Measurements from ENCODE around the gene DIRAS3.
A peak's percentile ranks its signal among the peaks of the same experiment; 100 is the strongest.
"Not testable (repeated sequence)": the region's sequence is repeated elsewhere in the genome, so short reads cannot be mapped to it uniquely, and the experiment has no call there.

The DIRAS3 gene, protein sequence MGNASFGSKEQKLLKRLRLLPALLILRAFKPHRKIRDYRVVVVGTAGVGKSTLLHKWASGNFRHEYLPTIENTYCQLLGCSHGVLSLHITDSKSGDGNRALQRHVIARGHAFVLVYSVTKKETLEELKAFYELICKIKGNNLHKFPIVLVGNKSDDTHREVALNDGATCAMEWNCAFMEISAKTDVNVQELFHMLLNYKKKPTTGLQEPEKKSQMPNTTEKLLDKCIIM

DNA sequence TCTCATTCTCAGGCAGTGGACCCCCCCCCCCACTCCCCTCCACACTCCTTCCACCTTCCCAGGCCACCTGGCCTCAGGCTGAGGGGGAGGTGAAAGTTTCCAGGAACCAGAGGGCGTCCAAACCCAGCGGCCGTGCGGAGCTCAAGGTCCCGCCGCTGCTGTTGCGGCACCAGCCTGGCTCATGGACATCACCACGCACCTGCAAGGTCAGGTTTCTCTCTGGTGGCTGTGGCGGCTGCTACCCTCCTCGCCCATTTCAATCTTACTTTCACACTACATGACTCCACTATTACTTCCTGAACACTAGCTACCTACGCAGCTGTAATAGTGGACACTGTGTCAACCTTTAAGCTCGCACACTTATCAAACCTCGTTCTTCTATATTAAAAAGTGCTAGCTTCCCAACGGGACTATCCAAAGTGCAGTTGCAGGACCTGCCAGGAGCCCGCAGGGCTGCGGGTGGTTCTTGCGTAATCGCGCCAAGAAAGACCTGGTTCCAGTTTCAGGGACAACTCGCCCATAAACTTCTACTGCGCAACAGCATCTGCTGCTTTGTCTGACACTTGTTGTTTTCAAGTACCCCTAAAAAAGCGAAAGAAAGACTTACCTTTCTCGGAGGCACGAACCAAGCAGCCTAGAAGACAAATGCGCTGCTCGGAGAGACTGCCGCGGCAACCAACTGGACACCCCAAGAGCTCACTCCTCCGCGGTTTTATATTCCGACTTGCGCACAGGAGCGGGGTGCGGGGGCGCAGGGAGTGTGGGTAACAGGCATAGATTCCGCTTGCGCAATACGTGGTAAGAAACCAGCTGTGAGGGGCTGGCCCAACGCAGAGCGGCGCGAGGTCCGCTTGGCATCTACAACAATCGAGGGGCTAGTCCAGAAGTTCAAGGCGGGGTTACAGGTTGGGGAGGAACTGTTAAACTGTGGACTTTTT is at the start of gene DIRAS3:
Gene DIRAS3 (minus strand): TSS at position 687 of the 938 bp plus-strand sequence. CDS start 3,330 bp downstream, outside the sequence.
- Mint-ChIP-seq H3K9me3 (peaks cover 4% of the 10 kb centered on the region), H3K4me1 (ENCODE audit: low read depth) (peaks cover 12% of the 10 kb centered on the region), H3K27ac (no peak within 1 kb of the TSS), H3K36me3 (ENCODE audit: low read depth) (no peaks in the 10 kb centered on the region), H3K27me3 (peaks cover 30% of the 10 kb centered on the region), H3K4me3 (peak within 1 kb of the TSS; percentile 55)

DNA sequence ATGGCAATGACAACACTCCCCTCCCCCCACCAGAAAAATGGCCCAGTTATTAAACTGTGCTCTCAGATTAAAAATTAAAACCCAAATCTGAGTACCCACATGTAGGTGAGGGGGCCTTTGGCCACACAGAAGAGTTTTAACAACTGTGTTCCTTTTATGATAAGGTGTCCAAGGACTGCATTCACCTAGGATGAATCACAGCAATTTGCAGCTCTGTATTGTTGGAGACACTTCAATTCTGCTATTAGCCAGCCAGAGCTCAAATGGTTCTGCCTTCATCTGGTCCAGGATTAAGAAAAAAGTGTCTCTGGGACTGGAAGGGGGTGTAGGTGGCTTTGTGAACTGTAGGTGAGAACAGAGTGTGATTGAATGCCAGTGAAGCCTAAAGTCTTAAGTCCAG is 43.3 kb upstream of the DIRAS3 start:
- Mint-ChIP-seq H3K36me3 (ENCODE audit: low read depth) (no peaks in the 10 kb centered on the region), H3K27ac (no peak overlapping the region), H3K4me3 (no peak overlapping the region), H3K27me3 (peaks cover 10% of the 10 kb centered on the region), H3K9me3 (no peaks in the 10 kb centered on the region), H3K4me1 (ENCODE audit: low read depth) (no peaks in the 10 kb centered on the region)

DNA sequence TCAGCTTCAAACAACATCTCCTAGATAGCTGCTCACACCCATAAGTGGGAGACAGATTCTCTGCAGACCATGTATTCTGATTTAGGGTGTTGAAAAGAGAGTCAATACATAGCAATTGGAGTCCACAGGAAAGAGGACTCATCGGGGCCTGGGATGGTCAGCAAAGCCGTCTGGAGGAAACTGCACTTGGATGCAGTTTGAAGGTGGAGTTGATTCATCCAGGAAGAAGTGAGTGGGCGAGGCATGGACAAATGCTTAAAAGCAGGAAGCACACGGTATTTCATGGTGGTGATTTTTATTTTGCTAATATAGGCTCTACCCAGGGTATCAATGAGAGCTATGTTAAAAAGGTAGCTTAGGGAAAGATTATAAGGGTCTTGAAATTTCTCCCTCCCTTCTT is 36.8 kb upstream of the DIRAS3 start:
- Mint-ChIP-seq H3K4me1 (ENCODE audit: low read depth) (no peaks in the 10 kb centered on the region), H3K27me3 (peaks cover 3% of the 10 kb centered on the region), H3K9me3 (no peaks in the 10 kb centered on the region), H3K36me3 (ENCODE audit: low read depth) (no peaks in the 10 kb centered on the region), H3K4me3 (no peak overlapping the region), H3K27ac (no peak overlapping the region)

DNA sequence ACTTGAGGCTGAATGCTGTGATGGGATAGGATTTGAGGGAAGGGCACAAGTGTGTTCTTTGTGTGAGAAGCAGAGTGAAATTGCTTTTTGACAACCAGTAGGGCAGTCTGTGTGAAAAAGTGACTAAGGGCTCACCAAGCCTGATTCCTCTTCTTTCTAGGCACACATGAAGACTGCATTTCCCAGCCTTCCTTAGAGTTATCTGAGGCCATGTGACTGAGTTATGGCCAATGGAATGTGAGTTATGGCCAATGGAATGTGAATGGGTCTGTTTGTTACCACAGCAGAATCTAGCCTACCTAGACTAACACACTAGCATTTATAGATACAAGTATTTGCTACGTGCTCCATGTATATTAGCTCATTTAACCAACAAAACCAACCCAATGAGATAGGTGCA is 35.3 kb upstream of the DIRAS3 start:
- Mint-ChIP-seq H3K9me3 (no peaks in the 10 kb centered on the region), H3K36me3 (ENCODE audit: low read depth) (no peaks in the 10 kb centered on the region), H3K4me3 (no peak overlapping the region), H3K4me1 (ENCODE audit: low read depth) (no peaks in the 10 kb centered on the region), H3K27ac (no peak overlapping the region), H3K27me3 (peaks cover 7% of the 10 kb centered on the region)

DNA sequence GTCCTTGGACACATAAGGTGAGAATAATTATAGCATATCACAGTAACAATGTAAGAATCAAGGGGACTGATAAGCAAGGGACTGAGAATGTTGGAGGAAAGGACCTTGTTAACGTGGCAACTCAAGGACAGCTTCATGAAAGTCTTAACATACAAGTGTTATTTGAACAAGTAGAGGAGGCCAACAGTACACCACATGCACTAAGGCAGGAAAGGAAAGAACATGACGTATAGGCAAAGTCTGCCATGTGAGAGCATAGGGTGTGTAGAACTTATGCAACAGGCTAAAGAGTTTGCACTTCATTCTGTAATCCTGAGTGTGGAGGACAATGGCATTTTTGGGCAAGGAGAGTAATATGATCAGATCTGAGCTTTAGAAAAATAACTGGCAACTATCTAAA is 33.3 kb upstream of the DIRAS3 start:
- Mint-ChIP-seq H3K27ac (no peak overlapping the region), H3K4me3 (no peak overlapping the region), H3K36me3 (ENCODE audit: low read depth) (no peaks in the 10 kb centered on the region), H3K9me3 (no peaks in the 10 kb centered on the region), H3K4me1 (ENCODE audit: low read depth) (no peaks in the 10 kb centered on the region), H3K27me3 (peaks cover 11% of the 10 kb centered on the region)

DNA sequence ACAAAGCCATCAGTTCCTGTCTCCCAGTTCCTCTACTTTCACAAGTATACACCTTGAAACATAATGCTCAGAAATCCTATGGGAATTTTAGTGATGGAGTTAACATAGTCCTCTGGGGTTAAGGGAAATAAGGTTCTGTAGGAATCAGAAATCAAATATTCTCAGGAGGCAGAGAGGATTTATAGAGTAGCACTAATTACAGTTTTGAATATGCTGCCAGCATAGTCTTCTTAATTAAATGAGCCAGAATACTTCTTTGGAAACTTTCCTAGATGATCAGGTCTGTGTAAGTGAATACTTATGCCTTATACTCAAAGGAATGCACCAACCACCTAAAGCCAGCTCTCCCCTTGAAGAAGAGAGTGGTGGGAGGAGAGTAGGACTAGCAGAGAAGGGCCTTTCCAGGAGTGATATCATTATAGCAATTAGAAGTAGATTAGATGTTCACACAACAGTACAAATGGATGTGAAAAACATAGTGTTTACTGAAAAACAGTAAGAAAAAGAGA is 31.4 kb upstream of the DIRAS3 start:
- H3K27me3 Mint-ChIP-seq = peaks cover 17% of the 10 kb centered on the region

DNA sequence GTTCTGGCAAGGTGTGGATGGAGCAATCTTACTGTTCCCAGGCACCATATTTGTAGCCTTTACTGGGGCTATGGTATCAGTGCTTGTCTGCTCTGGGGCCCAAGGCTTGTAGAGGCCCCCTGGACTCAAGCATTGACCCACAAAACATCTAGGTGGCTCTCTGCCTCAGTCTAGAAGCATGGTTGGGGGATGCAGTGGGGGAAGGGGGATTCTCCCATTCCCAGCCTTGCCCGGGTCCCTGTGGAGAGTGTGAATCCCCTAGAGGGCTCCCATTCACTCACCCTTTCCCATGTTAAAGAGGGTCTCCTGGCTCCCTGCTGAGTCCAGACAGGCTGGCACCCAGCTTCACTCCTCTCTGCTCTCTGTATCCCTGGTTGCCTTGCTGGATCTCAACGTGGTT is 28.2 kb upstream of the DIRAS3 start:
- Mint-ChIP-seq H3K27me3 (peaks cover 17% of the 10 kb centered on the region), H3K9me3 (no peaks in the 10 kb centered on the region), H3K4me1 (ENCODE audit: low read depth) (no peaks in the 10 kb centered on the region), H3K27ac (no peak overlapping the region), H3K36me3 (ENCODE audit: low read depth) (no peaks in the 10 kb centered on the region), H3K4me3 (no peak overlapping the region)

More for the DNA sequence above, 31.4 kb upstream of the DIRAS3 start:
- Mint-ChIP-seq H3K4me3 (no peak overlapping the region), H3K36me3 (ENCODE audit: low read depth) (no peaks in the 10 kb centered on the region), H3K27ac (no peak overlapping the region), H3K9me3 (no peaks in the 10 kb centered on the region), H3K4me1 (ENCODE audit: low read depth) (no peaks in the 10 kb centered on the region)

DNA sequence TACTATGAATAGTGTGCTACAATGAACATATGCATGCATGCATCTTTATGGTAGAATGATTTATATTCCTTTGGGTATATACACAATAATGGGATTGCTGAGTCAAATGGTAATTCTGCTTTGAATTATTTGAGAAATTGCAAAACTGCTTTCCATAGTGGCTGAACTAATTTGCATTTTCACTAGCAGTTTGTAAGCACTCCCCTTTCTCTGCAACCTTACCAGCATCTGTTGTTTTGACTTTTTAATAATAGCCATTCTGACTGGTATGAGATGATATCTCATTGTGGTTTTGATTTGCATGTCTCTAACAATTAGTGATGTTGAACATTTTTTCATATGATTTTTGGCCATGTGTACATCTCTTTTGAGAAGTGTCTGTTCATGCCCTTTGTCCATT is 24.0 kb upstream of the DIRAS3 start:
- no peaks in the 10 kb centered on the region for H3K36me3 Mint-ChIP-seq (ENCODE audit: low read depth)
- no peak overlapping the region for H3K4me3 Mint-ChIP-seq
- no peak overlapping the region for H3K27ac Mint-ChIP-seq
- no peaks in the 10 kb centered on the region for H3K9me3 Mint-ChIP-seq
- peaks cover 10% of the 10 kb centered on the region for H3K27me3 Mint-ChIP-seq
- no peaks in the 10 kb centered on the region for H3K4me1 Mint-ChIP-seq (ENCODE audit: low read depth)

DNA sequence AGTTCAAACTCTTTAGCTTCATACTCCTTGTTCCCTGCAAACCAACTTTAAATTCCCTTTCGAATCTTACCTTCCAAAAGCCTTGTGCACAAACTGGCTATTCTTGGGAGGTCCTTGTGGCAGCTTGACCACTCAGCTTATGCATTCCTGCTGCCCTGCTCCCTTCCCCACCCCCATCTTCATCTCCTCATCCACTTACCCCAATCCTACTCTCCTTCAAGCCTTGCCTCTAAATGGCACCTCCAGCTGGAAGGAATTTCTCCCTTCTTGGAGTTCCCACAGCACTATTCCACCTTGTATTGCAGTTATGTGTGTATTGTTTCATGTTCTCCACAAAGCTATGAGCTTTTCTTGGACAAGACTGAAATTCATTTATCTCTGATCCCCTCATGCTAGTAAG is 15.3 kb upstream of the DIRAS3 start:
- Mint-ChIP-seq H3K27ac (no peak overlapping the region), H3K4me1 (ENCODE audit: low read depth) (no peaks in the 10 kb centered on the region), H3K9me3 (peaks cover 4% of the 10 kb centered on the region), H3K36me3 (ENCODE audit: low read depth) (no peaks in the 10 kb centered on the region), H3K4me3 (no peak overlapping the region), H3K27me3 (no peaks in the 10 kb centered on the region)

DNA sequence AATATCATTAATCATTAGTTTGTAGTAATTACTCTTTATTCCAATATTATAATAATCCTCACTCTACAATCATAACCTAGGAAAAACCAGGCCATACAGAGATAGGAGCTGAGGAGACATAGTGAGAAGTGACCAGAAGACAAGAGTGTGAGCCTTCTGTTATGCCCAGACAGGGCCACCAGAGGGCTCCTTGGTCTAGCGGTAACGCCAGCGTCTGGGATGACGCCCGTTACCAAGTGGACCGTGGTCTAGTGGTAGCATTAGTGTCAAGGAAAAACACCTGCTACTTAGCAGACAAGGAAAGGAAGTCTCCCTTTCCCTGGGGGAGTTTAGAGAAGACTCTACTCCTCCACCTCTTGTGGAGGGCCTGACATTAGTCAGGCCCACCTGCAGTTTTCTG is 7.6 kb upstream of the DIRAS3 start:
- not testable (repeated sequence) for H3K4me3 Mint-ChIP-seq; H3K4me1 Mint-ChIP-seq (ENCODE audit: low read depth); H3K36me3 Mint-ChIP-seq (ENCODE audit: low read depth); H3K9me3 Mint-ChIP-seq; H3K27ac Mint-ChIP-seq
- peaks cover 10% of the 10 kb centered on the region for H3K27me3 Mint-ChIP-seq

DNA sequence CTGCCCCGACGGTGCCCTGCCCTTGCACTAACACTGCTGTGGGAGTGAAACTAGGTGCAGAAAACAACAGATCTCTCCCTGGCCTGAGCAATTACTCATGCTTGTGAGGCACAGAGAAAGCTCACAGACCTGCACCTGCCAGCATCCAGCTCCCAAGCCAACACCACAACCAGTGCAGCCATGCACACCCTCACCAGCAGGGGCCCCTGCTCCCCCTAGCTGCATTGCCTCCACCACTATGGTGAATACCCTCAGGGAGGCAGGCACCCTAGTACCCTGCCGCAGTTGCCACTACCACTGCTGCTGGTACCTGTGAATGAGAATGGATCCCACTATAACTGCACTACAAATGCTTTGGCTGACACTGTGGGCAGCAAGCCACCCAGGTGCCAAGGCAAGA is 7.1 kb upstream of the DIRAS3 start:
- Mint-ChIP-seq H3K9me3 (peaks cover 5% of the 10 kb centered on the region), H3K36me3 (ENCODE audit: low read depth) (no peaks in the 10 kb centered on the region), H3K4me1 (ENCODE audit: low read depth) (no peaks in the 10 kb centered on the region)

DNA sequence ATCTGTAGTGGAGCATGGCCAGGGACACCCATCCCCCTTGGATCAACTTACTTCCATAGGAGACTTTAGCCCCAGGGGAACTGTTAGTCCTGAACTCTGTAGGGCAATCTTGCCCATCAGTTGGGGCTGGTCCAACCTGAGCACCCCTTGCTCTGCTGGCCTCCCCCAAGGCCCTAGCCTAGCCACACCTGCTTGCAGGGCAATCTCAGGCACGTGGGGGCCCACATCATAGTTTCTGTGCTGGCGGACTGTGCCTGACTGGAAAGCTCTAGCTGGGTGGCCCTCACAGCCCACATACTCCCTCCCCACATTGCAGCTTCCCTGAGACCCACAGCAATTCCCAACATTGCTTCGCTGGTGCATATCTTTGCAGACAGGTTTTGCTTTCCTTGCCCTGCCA is 6.6 kb upstream of the DIRAS3 start:
- no peaks in the 10 kb centered on the region for H3K4me1 Mint-ChIP-seq (ENCODE audit: low read depth)
- H3K36me3 Mint-ChIP-seq (ENCODE audit: low read depth) = no peaks in the 10 kb centered on the region
- peaks cover 5% of the 10 kb centered on the region for H3K9me3 Mint-ChIP-seq
- H3K4me3 Mint-ChIP-seq = no peak overlapping the region
- H3K27ac Mint-ChIP-seq = no peak overlapping the region
- H3K27me3 Mint-ChIP-seq = peaks cover 14% of the 10 kb centered on the region

More for the DNA sequence above, 7.1 kb upstream of the DIRAS3 start:
- Mint-ChIP-seq H3K27ac (no peak overlapping the region), H3K27me3 (peaks cover 11% of the 10 kb centered on the region), H3K4me3 (no peak overlapping the region)

DNA sequence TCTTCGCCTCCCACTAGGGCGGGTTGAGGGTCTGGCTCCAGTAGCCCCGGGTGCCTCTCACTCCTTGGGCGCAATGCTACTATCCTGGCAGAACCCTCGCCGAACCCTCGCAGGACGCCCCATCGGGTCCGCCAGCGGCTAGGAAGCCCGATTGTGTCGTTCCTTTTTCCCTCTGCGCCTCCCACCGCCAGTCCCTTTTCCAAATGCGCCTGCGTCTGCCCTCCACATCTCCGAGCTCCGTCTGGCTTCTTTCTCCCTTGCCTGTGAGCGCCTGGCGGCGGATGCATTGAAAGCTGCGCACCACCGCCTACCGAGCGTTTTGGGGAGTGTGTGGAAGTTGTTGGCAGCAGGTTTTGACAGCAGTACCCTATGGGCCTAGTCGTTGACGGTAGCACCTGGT is 1.0 kb upstream of the DIRAS3 start:
- peaks cover under 1% of the 10 kb centered on the region for H3K9me3 Mint-ChIP-seq
- H3K4me3 Mint-ChIP-seq = no peak overlapping the region
- H3K27ac Mint-ChIP-seq = no peak overlapping the region
- no peaks in the 10 kb centered on the region for H3K36me3 Mint-ChIP-seq (ENCODE audit: low read depth)
- H3K27me3 Mint-ChIP-seq = peaks cover 26% of the 10 kb centered on the region
- H3K4me1 Mint-ChIP-seq (ENCODE audit: low read depth) = peaks cover 12% of the 10 kb centered on the region

DNA sequence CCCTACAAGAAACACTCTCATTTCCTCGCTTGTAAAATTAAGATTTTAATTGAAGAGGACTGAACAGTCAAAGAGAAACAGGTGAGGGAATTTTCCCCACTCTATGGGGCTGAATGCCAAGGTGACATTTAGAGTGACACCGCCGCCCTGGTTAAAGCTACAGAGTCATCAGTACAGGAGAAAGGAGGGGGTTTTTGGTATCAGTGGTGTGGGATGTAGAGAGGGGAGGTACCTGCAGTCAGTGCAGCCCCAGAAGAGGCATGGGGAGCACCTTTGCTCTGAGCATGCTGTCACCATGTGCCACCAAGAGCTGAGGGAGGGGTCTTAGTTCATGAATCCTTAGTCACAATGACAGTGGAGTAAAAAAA is 2.8 kb downstream of the DIRAS3 start:
- peaks cover 4% of the 10 kb centered on the region for H3K9me3 Mint-ChIP-seq
- H3K4me1 Mint-ChIP-seq (ENCODE audit: low read depth) = peaks cover 12% of the 10 kb centered on the region
- H3K36me3 Mint-ChIP-seq (ENCODE audit: low read depth) = no peaks in the 10 kb centered on the region
- no peak overlapping the region for H3K27ac Mint-ChIP-seq
- H3K4me3 Mint-ChIP-seq = no peak overlapping the region
- H3K27me3 Mint-ChIP-seq = peaks cover 27% of the 10 kb centered on the region

DNA sequence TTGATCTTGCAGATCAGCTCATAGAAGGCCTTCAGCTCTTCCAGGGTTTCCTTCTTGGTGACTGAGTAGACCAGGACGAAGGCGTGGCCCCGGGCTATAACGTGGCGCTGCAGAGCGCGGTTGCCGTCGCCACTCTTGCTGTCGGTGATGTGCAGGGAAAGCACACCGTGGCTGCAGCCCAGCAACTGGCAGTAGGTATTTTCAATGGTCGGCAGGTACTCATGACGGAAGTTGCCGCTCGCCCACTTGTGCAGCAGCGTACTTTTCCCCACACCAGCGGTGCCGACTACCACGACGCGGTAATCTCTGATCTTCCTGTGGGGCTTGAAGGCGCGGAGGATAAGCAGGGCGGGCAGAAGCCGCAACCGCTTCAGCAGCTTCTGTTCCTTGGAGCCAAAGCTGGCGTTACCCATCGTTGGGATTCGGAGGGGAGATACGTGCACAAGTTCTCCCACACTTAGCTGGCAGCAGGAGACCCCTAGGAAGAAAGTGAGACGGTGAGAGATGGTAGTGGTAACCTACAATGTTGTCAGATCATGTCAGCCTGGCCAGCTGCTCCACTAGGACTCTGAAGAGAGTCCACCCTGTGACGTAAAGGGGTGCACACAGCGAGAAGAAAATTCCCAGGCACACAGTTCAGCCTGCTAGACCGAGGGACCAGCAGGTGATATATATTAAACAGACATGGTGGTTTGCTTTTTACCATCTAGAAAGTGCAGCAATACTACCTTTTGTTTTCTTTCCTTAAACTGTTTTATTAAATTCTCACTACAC is 3.4 kb downstream of the DIRAS3 start:
- peaks cover 12% of the 10 kb centered on the region for H3K4me1 Mint-ChIP-seq (ENCODE audit: low read depth)
- H3K9me3 Mint-ChIP-seq = peaks cover 4% of the 10 kb centered on the region
- H3K27ac Mint-ChIP-seq = peak overlapping the region; percentile 55
- H3K4me3 Mint-ChIP-seq = no peak overlapping the region
- H3K27me3 Mint-ChIP-seq = peaks cover 23% of the 10 kb centered on the region
- no peaks in the 10 kb centered on the region for H3K36me3 Mint-ChIP-seq (ENCODE audit: low read depth)
